A549 (cell line): Measurements from ENCODE around the gene XRCC5. TPM values are rescaled to one million over a fixed set of nuclear protein-coding genes. Genes with fewer than 3 reads are reported as not detected.

Experiments
- ATAC-seq, 2 experiments: fragments of 200-7000 bp in 1 of 2; fragments of >200 bp in 1 of 2; cut with Nextera tagmentation in 1 of 2; cut with Tn5 transposase in 1 of 2; 3 replicates each; pipeline versions ENCODE4 v1.8.0 to v1.9.1; 2018 to 2020; ENCODE audit warnings: mild to moderate bottlenecking in 1 of 2, moderate library complexity in 1 of 2
- CTCF ChIA-PET: fragments of 300-600 bp; sonication (Branson Sonifier 250); formaldehyde crosslinking; extraction: SDS; loops from one replicate; lab custom pipeline; 2021; ENCODE audit warnings: antibody characterized with exemption, inconsistent platforms; lab: Yijun Ruan, JAX
- POLR2A ChIA-PET: fragments of 350-600 bp; formaldehyde crosslinking; extraction: SDS; loops from one replicate; lab custom pipeline; 2021; ENCODE audit warnings: antibody characterized with exemption, inconsistent platforms; lab: Yijun Ruan, JAX
- DNase-seq, 2 experiments: peaks; one replicate each; pipeline versions ENCODE4 v3.0.0 to v3.0.0-alpha.2; 2011 to 2016; ENCODE audit warnings: low read depth in 1 of 2, low spot score in 1 of 2
- FAIRE-seq: peaks from 2 replicates; lab custom pipeline; 2011; peaks lifted over from hg19 to GRCh38; lab: Jason Lieb, UNC
- H3K27ac ChIP-seq, 2 experiments: fragments of >200 bp; sonication (Bioruptor Twin); formaldehyde crosslinking; 3 replicates each; pipeline ENCODE4 v1.5.1; 2016 to 2017
- H3K4me1 ChIP-seq: fragments of >200 bp; sonication (Bioruptor Twin); formaldehyde crosslinking; 3 replicates; pipeline ENCODE4 v1.6.1; 2016
- H3K4me2 ChIP-seq: fragments of >200 bp; sonication (Bioruptor Twin); formaldehyde crosslinking; 3 replicates; pipeline ENCODE4 v1.6.1; 2016
- H3K4me3 ChIP-seq: fragments of >200 bp; sonication (Bioruptor Twin); formaldehyde crosslinking; 3 replicates; pipeline ENCODE4 v1.5.1; 2016
- H3K9me3 ChIP-seq: fragments of >200 bp; sonication (Bioruptor Twin); formaldehyde crosslinking; 3 replicates; pipeline ENCODE4 v1.6.1; 2016
- BHLHE40 ChIP-seq: IDR thresholded peaks from 2 replicates; pipeline ENCODE4 v1.6.1; 2012; ENCODE audit warnings: low read depth, low read length, inconsistent platforms
- CBX8 ChIP-seq: fragments of 200-600 bp; sonication (generic); IDR thresholded peaks from 2 replicates; pipeline ENCODE4 v1.6.1; 2016
- CTCF ChIP-seq: fragments of >200 bp; sonication (Bioruptor Twin); formaldehyde crosslinking; IDR thresholded peaks from 3 replicates; pipeline ENCODE4 v1.5.1; 2016
- EP300 ChIP-seq, 2 experiments: fragments of >200 bp; sonication (Bioruptor Twin); formaldehyde crosslinking; IDR thresholded peaks; 2 replicates in 1 of 2; 3 replicates in 1 of 2; pipeline ENCODE4 v1.6.1; 2016 to 2017
- FOSB ChIP-seq: fragments of 250-450 bp; sonication (Bioruptor Pico); IDR thresholded peaks from 2 replicates; pipeline ENCODE4 v1.5.0; 2020; ENCODE audit warnings: mild to moderate bottlenecking, moderate library complexity
- FOXS1 ChIP-seq: fragments of 250-450 bp; sonication (Bioruptor Pico); IDR thresholded peaks from 2 replicates; pipeline ENCODE4 v1.5.0; 2020; ENCODE audit warnings: mild to moderate bottlenecking, moderate library complexity
- GATA3 ChIP-seq: IDR thresholded peaks from 2 replicates; pipeline ENCODE4 v1.6.1; 2012; ENCODE audit warnings: borderline replicate concordance
- HOXB13 ChIP-seq: fragments of 250-450 bp; sonication (Bioruptor Pico); IDR thresholded peaks from 2 replicates; pipeline ENCODE4 v1.5.0; 2020; ENCODE audit warnings: low read depth, mild to moderate bottlenecking, moderate library complexity
- JUN ChIP-seq, 2 experiments: fragments of >200 bp; sonication (Bioruptor Twin); formaldehyde crosslinking; IDR thresholded peaks; 2 replicates in 1 of 2; 3 replicates in 1 of 2; pipeline ENCODE4 v1.6.1; 2016 to 2017
- KDM1A ChIP-seq: fragments of 200-600 bp; sonication (generic); IDR thresholded peaks from 2 replicates; pipeline ENCODE4 v1.6.1; 2016; ENCODE audit warnings: low read depth, mild to moderate bottlenecking
- NPAS2 ChIP-seq: fragments of 250-450 bp; sonication (Bioruptor Pico); IDR thresholded peaks from 2 replicates; pipeline ENCODE4 v1.8.0; 2022; ENCODE audit warnings: mild to moderate bottlenecking, moderate library complexity, borderline replicate concordance
- RAD21 ChIP-seq, 2 experiments: fragments of >200 bp in 1 of 2; sonication (Bioruptor Twin) in 1 of 2; formaldehyde crosslinking in 1 of 2; IDR thresholded peaks in 1 of 2; conservative IDR thresholded peaks in 1 of 2; 2 replicates in 1 of 2; 3 replicates in 1 of 2; pipeline ENCODE4 v1.6.1; 2012 to 2018; ENCODE audit warnings: inconsistent platforms in 1 of 2
- RARB ChIP-seq: fragments of 250-450 bp; sonication (Bioruptor Pico); IDR thresholded peaks from 2 replicates; pipeline ENCODE4 v1.8.0; 2021; ENCODE audit warnings: mild to moderate bottlenecking, moderate library complexity
- SREBF2 ChIP-seq: fragments of 450-650 bp; IDR thresholded peaks from 2 replicates; pipeline ENCODE4 v1.6.1; 2014; ENCODE audit warnings: mild to moderate bottlenecking, moderate library complexity
- WGBS: methylation state at CpG from one replicate; pipeline ENCODE4 v1.1.6; 2017; ENCODE audit errors: missing lambda C conversion rate; 5-methylcytosine and 5-hydroxymethylcytosine counted together
- polyA plus RNA-seq, 4 experiments: library from polyadenylated mRNA; depleted of rRNA in 3 of 4; stranded (reverse); fragments of >200 nt; fragmentation: RNase III in 1 of 4; extraction: RNeasy Plus Mini Kit Qiagen cat#74134 plus additional on column Dnase treatment in 1 of 4; gene quantifications; 2 replicates in 3 of 4; 3 replicates in 1 of 4; pipeline ENCODE4 v1.2.3, GENCODE V29; 2011 to 2017
- TF ChIP-seq, protein P1 (sequence below): fragments of 250-450 bp; sonication (Bioruptor Pico); IDR thresholded peaks from 2 replicates; pipeline ENCODE4 v1.5.0; 2020; ENCODE audit warnings: low read depth, mild to moderate bottlenecking, moderate library complexity
- TF ChIP-seq, protein P2 (sequence below): fragments of >200 bp; sonication (Bioruptor Twin); formaldehyde crosslinking; IDR thresholded peaks from 2 replicates; pipeline ENCODE4 v1.6.1; 2016
- TF ChIP-seq, protein P3 (sequence below): fragments of >200 bp; sonication (Bioruptor Twin); formaldehyde crosslinking; IDR thresholded peaks from 3 replicates; pipeline ENCODE4 v1.6.1; 2016
- TF ChIP-seq, protein P4 (sequence below): IDR thresholded peaks from 2 replicates; pipeline ENCODE4 v1.6.1; 2012

XRCC5 gene
- polyA plus RNA-seq, 2 of the 4 experiments (the other 2 are of a cell fraction), result 217 to 430 TPM

- no peak overlapping the region for H3K27ac ChIP-seq
- no peak overlapping the region for H3K4me3 ChIP-seq
- CTCF ChIA-PET, result interaction anchor here (1.6 kb wide), 1 partner anchor 19 kb away, joined by 4 read pairs; no protein-coding TSS in a partner anchor
- TF ChIP-seq EP300 (IDR thresholded peaks at IDR 0.05) (no peak), FOXS1 (CRISPR knock-in tag) (no peak), CBX8 (no peak), RAD21 (conservative IDR thresholded peaks at IDR 0.05 in 1 of 2, IDR thresholded peaks at IDR 0.05 in 1 of 2) (no peak), JUN (IDR thresholded peaks at IDR 0.05) (no peak), HOXB13 (CRISPR knock-in tag) (no peak)
- TF ChIP-seq, protein P1, sequence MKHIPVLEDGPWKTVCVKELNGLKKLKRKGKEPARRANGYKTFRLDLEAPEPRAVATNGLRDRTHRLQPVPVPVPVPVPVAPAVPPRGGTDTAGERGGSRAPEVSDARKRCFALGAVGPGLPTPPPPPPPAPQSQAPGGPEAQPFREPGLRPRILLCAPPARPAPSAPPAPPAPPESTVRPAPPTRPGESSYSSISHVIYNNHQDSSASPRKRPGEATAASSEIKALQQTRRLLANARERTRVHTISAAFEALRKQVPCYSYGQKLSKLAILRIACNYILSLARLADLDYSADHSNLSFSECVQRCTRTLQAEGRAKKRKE (CRISPR knock-in tag), result no peak
- TF ChIP-seq, all 56 proteins: peak for 0
- POLR2A ChIA-PET, result no interaction called here
- Histone ChIP-seq H3K4me1 (peaks cover 18% of the 10 kb centered on the region; the same call in 2 of the 3 replicates), H3K9me3 (no peaks in the 10 kb centered on the region), H3K4me2 (no peak overlapping the region)
- WGBS, result 95% methylated on average over 13 of the region's 13 CpGs
- no peak for FAIRE-seq
- DNase-seq, result no peak
- no peak for ATAC-seq
Measured at GRCh38 chr2:216107760-216108159, 1.4 kb upstream of the XRCC5 start.

DNA sequence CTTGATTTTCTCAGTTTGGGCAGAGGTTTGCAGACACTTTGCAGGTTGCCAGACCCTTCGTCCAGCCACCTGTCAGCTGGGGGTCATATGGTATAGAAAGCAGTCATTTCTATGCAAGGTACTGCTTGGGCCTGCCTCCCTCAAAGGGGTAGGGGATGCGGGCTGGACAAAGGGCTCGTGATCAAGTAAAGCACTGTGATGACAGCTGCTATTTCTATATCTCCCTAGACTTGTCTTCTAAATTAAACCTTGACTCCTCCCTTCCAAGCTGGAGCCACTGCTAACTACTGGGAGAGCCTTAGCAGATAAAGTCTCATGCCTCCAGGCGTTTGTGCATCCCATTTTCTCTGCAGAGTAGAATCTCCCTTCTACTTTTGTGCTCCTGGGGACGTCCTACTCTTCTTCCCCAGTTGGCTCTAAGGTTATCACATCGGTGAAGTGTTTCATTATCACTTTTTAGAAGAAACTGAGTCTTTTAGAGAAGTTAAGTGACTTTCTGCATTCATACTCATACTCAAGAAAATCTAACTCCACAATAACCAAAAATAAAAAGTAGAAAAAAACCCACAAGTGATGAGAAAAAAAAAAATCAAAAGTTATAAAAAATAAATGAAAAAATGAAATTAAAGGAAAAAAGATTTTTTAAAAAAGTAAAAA, 710 bp upstream of the XRCC5 start:
- CTCF ChIA-PET, result interaction anchor here (1.1 to 1.6 kb wide), 4 partner anchors 19 to 74 kb away, joined by 3 to 4 read pairs (median 4); no protein-coding TSS in a partner anchor
- DNase-seq, result no peak

DNA sequence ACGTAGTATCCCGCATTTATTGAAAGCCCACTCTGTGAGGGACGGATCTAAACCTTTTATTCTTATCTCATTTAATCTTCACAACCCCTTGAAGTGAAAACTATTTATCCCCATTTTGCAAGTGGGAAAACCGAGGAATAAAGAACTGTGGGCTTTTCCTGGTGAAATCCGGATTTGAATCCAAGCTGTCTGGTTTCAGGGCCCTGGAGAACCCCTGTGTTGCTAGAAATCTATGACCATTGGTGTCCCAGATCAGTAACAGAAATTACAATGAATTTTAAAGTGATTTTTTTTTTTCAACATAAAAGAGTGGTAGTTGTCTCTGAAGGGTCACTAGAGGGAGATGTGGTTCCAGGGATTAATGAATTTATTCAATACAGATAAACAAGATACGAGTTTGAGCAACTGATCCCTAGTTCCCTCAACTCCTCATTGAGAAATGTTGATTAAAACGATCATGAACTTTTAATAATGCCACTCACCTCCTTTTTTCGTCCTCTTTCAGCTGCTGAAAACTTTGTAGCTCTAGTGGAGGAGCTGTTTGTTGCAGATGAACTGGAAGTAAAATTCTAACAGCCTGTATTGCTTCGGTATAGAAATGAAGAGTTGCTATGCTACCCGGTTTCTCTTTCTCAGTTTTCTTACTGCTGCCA, 940 bp downstream of the XRCC5 start:
- POLR2A ChIA-PET, result interaction anchor here (1.8 kb wide), 1 partner anchor 388 kb away, joined by 10 read pairs; the partner anchor contains the start of gene RPL37A
- ATAC-seq, result peak in 1 of 2 experiments; percentile 47; a peak in 3 of 6 replicates
- Histone ChIP-seq H3K4me1 (peaks cover 18% of the 10 kb centered on the region; the same call in 2 of the 3 replicates), H3K4me2 (peak overlapping the region; percentile 88), H3K9me3 (no peaks in the 10 kb centered on the region), H3K4me3 (peak overlapping the region; percentile 75), H3K27ac (peak overlapping the region; percentile 91 to 93)
- no peak for FAIRE-seq
- WGBS, result 1% methylated on average over 10 of the region's 10 CpGs
- CTCF ChIA-PET, result interaction anchor here (0.6 to 1.7 kb wide), 14 partner anchors 9 to 553 kb away, joined by 3 to 7 read pairs (median 4); partner anchors contain the start of genes PECR and TMEM169
- DNase-seq, result peak; percentile 23 to 36
- TF ChIP-seq, protein P2, sequence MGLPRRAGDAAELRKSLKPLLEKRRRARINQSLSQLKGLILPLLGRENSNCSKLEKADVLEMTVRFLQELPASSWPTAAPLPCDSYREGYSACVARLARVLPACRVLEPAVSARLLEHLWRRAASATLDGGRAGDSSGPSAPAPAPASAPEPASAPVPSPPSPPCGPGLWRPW, result no peak
- TF ChIP-seq SREBF2, result no peak
- TF ChIP-seq KDM1A, result 0 out of 2 replicates have a peak, but pooled peaks have one; percentile 42
- TF ChIP-seq, protein P3, sequence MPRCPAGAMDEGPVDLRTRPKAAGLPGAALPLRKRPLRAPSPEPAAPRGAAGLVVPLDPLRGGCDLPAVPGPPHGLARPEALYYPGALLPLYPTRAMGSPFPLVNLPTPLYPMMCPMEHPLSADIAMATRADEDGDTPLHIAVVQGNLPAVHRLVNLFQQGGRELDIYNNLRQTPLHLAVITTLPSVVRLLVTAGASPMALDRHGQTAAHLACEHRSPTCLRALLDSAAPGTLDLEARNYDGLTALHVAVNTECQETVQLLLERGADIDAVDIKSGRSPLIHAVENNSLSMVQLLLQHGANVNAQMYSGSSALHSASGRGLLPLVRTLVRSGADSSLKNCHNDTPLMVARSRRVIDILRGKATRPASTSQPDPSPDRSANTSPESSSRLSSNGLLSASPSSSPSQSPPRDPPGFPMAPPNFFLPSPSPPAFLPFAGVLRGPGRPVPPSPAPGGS, result no peak
- TF ChIP-seq, protein P4, sequence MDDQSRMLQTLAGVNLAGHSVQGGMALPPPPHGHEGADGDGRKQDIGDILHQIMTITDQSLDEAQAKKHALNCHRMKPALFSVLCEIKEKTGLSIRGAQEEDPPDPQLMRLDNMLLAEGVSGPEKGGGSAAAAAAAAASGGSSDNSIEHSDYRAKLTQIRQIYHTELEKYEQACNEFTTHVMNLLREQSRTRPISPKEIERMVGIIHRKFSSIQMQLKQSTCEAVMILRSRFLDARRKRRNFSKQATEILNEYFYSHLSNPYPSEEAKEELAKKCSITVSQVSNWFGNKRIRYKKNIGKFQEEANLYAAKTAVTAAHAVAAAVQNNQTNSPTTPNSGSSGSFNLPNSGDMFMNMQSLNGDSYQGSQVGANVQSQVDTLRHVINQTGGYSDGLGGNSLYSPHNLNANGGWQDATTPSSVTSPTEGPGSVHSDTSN, result no peak
- peak; percentile 56 for TF ChIP-seq CTCF

More for the DNA sequence above, 710 bp upstream of the XRCC5 start:
- no peak for ATAC-seq
- TF ChIP-seq FOSB (CRISPR knock-in tag) (no peak), BHLHE40 (no peak), CTCF (no peak), RARB (CRISPR knock-in tag) (no peak), GATA3 (no peak), NPAS2 (no peak)
- TF ChIP-seq, protein P4, result no peak
- 67% methylated on average over 6 of the region's 6 CpGs for WGBS
- FAIRE-seq, result no peak
- peak overlapping the region; percentile 34 for H3K4me3 ChIP-seq
- peaks cover 18% of the 10 kb centered on the region; the same call in 2 of the 3 replicates for H3K4me1 ChIP-seq
- peak overlapping the region; percentile 74 to 93 for H3K27ac ChIP-seq
- H3K9me3 ChIP-seq, result no peaks in the 10 kb centered on the region
- H3K4me2 ChIP-seq, result peak overlapping the region; percentile 77
- POLR2A ChIA-PET, result interaction anchor here (1.2 to 1.8 kb wide), 2 partner anchors 27 to 390 kb away, joined by 5 to 10 read pairs; partner anchors contain the start of genes PECR, RPL37A and TMEM169
